Measurements from ENCODE around the gene OLFM4.

- TF ChIP-seq CTCF (conservative IDR thresholded peaks at IDR 0.05 in 1 of 2, IDR thresholded peaks at IDR 0.05 in 1 of 2; ENCODE audit: low read depth in 1 of 2, low read length in 2 of 2) (no peak), EZH2 (IDR thresholded peaks at IDR 0.05; ENCODE audit: low read length, missing control alignments) (no peak)
These were observed 24.0 kb upstream of the OLFM4 start for GRCh38 chr13:53004573-53004972.

Data from fibroblast of lung (primary cell).